Subcutaneous adipose tissue (tissue), 4 donors: Measurements from ENCODE around the gene IARS1. TPM values are rescaled to one million over a fixed set of nuclear protein-coding genes. Genes with fewer than 3 reads are reported as not detected.
A peak's percentile ranks its signal among the peaks of the same experiment; 100 is the strongest.

Experiments used
- CTCF ChIP-seq: fragments of 450-650 bp; IDR thresholded peaks from one replicate; pipeline ENCODE4 v1.5.1; 2016; ENCODE audit warnings: low read depth, mild to moderate bottlenecking, control low read depth, antibody characterized with exemption, moderate library complexity
- small RNA-seq: library from RNA; depleted of rRNA; stranded (forward); fragments of <200 nt; gene quantifications from one replicate; pipeline ENCODE3, GENCODE V24; 2016
- total RNA-seq, 4 donors: library from RNA; depleted of rRNA; stranded (reverse); fragments of >200 nt; gene quantifications; one replicate each; pipeline ENCODE4 v1.1.0, GENCODE V29; 2016

Gene IARS1
- total RNA-seq, 4 donors from 2014 or later, result 55.9 to 105 (median 61.2) TPM

GRCh38 chr9:92245005-92245797, 48.3 kb downstream of the IARS1 start:
- no peak for TF ChIP-seq CTCF

Small RNAs within 50 kb of the gene (small RNA-seq; reads per million reads assigned to genes)
- gene MIR3651 (not detected), gene SNORA84 (3.4 reads per million, percentile 64 among the genes with 10 or more reads in this experiment)

Other genes starting within 250 kb of the IARS1 start
- 100 to 1,000 TPM in 1 of 4 donors, 10 to 100 TPM in 3; 72.9 to 102 (median 89.7) TPM for gene SPTLC1, start 178.3 kb downstream of the IARS1 start, total RNA-seq
- 10 to 100 TPM; 38.4 to 46.3 (median 44.7) TPM for gene NOL8, start 31.7 kb upstream of the IARS1 start, total RNA-seq
- 1 to 10 TPM in 3 of 4 donors, under 1 TPM in 1; 0.98 to 7.9 (median 5.4) TPM for gene CENPP, start 32.3 kb upstream of the IARS1 start, total RNA-seq
- 10 to 100 TPM in 2 of 4 donors, 1 to 10 TPM in 2; 1.3 to 25.8 (median 13.3) TPM for gene OGN, start 110.9 kb upstream of the IARS1 start, total RNA-seq
- gene OMD, start 130.8 kb upstream of the IARS1 start, total RNA-seq, result 10 to 100 TPM in 3 of 4 donors, 1 to 10 TPM in 1; 5.1 to 35.0 (median 23.0) TPM
- 10 to 100 TPM in 2 of 4 donors, 1 to 10 TPM in 2; 6.6 to 18.4 (median 9.8) TPM for gene ASPN, start 188.8 kb upstream of the IARS1 start, total RNA-seq
- gene ECM2, start 242.3 kb upstream of the IARS1 start, total RNA-seq, result 100 to 1,000 TPM in 1 of 4 donors, 10 to 100 TPM in 3; 57.8 to 131 (median 71.2) TPM